ENCODE measurements around the gene PTMA.
A peak's percentile ranks its signal among the peaks of the same experiment; 100 is the strongest.

DNA sequence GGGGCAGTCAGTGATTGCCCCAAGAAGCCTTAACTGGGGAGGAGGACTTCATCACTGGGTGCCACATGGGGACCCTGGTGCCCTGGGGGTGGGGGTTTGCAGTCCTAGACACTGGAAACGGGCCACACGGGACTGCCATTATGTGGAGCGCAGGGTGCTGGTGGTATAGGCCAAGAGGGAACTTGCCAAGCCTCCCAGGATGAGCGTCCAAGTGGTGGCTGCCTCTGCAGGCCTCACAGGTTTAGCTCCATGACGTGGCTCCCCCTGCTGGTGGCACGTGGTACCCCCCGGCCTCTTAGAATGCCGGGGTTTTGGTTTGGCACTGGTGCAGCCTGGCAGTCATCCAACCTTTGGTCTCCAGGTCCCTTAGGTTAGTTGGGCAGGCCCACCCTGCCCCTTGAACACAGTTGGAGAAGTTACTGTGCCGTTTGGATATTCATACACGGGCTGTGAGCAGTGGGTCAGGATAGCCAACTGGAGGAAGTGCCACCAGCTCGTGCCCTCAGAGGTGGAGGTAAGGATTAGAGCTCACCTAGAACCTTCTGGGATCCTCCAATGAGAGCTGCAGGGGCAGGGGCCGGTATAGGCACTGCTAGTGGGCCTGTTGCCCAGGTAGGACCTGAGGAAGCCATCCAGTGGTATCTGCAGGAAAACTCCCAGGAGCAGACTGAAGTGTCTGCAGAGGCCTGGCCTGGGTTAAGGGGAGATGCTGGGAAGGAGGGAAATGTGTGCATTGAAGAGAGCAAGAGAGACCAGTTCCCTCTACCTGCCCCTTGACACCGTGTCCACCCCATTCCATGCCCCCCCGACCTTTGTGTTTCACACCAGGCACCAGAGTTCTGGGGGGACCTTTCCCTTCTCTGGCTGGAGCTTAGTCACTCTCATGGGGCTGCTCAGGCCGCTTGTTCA, 5.7 kb downstream of the PTMA start:
- TF ChIP-seq, protein P1, sequence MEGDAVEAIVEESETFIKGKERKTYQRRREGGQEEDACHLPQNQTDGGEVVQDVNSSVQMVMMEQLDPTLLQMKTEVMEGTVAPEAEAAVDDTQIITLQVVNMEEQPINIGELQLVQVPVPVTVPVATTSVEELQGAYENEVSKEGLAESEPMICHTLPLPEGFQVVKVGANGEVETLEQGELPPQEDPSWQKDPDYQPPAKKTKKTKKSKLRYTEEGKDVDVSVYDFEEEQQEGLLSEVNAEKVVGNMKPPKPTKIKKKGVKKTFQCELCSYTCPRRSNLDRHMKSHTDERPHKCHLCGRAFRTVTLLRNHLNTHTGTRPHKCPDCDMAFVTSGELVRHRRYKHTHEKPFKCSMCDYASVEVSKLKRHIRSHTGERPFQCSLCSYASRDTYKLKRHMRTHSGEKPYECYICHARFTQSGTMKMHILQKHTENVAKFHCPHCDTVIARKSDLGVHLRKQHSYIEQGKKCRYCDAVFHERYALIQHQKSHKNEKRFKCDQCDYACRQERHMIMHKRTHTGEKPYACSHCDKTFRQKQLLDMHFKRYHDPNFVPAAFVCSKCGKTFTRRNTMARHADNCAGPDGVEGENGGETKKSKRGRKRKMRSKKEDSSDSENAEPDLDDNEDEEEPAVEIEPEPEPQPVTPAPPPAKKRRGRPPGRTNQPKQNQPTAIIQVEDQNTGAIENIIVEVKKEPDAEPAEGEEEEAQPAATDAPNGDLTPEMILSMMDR (IDR thresholded peaks at IDR 0.05; ENCODE audit: poor library complexity, severe bottlenecking): peak; percentile 78
- no peak for TF ChIP-seq TAF1 (IDR thresholded peaks at IDR 0.05; ENCODE audit: low read depth)
- TF ChIP-seq, protein P2, sequence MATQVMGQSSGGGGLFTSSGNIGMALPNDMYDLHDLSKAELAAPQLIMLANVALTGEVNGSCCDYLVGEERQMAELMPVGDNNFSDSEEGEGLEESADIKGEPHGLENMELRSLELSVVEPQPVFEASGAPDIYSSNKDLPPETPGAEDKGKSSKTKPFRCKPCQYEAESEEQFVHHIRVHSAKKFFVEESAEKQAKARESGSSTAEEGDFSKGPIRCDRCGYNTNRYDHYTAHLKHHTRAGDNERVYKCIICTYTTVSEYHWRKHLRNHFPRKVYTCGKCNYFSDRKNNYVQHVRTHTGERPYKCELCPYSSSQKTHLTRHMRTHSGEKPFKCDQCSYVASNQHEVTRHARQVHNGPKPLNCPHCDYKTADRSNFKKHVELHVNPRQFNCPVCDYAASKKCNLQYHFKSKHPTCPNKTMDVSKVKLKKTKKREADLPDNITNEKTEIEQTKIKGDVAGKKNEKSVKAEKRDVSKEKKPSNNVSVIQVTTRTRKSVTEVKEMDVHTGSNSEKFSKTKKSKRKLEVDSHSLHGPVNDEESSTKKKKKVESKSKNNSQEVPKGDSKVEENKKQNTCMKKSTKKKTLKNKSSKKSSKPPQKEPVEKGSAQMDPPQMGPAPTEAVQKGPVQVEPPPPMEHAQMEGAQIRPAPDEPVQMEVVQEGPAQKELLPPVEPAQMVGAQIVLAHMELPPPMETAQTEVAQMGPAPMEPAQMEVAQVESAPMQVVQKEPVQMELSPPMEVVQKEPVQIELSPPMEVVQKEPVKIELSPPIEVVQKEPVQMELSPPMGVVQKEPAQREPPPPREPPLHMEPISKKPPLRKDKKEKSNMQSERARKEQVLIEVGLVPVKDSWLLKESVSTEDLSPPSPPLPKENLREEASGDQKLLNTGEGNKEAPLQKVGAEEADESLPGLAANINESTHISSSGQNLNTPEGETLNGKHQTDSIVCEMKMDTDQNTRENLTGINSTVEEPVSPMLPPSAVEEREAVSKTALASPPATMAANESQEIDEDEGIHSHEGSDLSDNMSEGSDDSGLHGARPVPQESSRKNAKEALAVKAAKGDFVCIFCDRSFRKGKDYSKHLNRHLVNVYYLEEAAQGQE (IDR thresholded peaks at IDR 0.05; ENCODE audit: borderline replicate concordance): no peak
- TF ChIP-seq SMC3 (conservative IDR thresholded peaks at IDR 0.05; ENCODE audit: poor library complexity): peak; percentile 75
- no peak for TF ChIP-seq EP300 (conservative IDR thresholded peaks at IDR 0.05; ENCODE audit: poor library complexity, severe bottlenecking)
- peak; percentile 17 for TF ChIP-seq MXI1 (conservative IDR thresholded peaks at IDR 0.05; ENCODE audit: poor library complexity, severe bottlenecking)
- TF ChIP-seq EZH2 (IDR thresholded peaks at IDR 0.05; ENCODE audit: borderline replicate concordance, insufficient read depth, low read length, poor library complexity, severe bottlenecking): no peak

Measured in neural cell (in vitro differentiated cells).